ENCODE data around the gene TPSD1.
"Not testable (repeated sequence)": the region's sequence is repeated elsewhere in the genome, so short reads cannot be mapped to it uniquely, and the experiment has no call there.

The TPSD1 gene

GRCh38 chr16:1264345-1265089 is 8.6 kb downstream of the TPSD1 start:
- DNase-seq, result no peak

- DNase-seq, result no peak
Measured at GRCh38 chr16:1265090-1265630, 9.3 kb downstream of the TPSD1 start.

GRCh38 chr16:1265826-1266225 is 10.0 kb downstream of the TPSD1 start:
- no peak for DNase-seq

- DNase-seq, result not testable (repeated sequence)
Measured at GRCh38 chr16:1269418-1269817, 13.5 kb downstream of the TPSD1 start.

GRCh38 chr16:1271380-1271723 is 15.5 kb downstream of the TPSD1 start:
- no peak for DNase-seq

- DNase-seq, result peak; percentile 84
Measured at GRCh38 chr16:1271724-1272413, 16.0 kb downstream of the TPSD1 start.

- DNase-seq, result no peak
Measured at GRCh38 chr16:1272453-1273198, 16.8 kb downstream of the TPSD1 start.

GRCh38 chr16:1273816-1274215 is 17.9 kb downstream of the TPSD1 start:
- no peak for DNase-seq

- no peak for DNase-seq
Measured at GRCh38 chr16:1274767-1275166, 18.9 kb downstream of the TPSD1 start.

- DNase-seq, result no peak
Measured at GRCh38 chr16:1275791-1276579, 20.1 kb downstream of the TPSD1 start.

GRCh38 chr16:1276580-1276878 is 20.7 kb downstream of the TPSD1 start:
- DNase-seq, result no peak

- DNase-seq, result no peak
Measured at GRCh38 chr16:1277151-1277598, 21.3 kb downstream of the TPSD1 start.

GRCh38 chr16:1277617-1278282 is 21.9 kb downstream of the TPSD1 start:
- no peak for DNase-seq

GRCh38 chr16:1278477-1278876 is 22.6 kb downstream of the TPSD1 start:
- no peak for DNase-seq

- no peak for DNase-seq
Measured at GRCh38 chr16:1279081-1279944, 23.4 kb downstream of the TPSD1 start.

GRCh38 chr16:1279945-1280589 is 24.2 kb downstream of the TPSD1 start:
- DNase-seq, result no peak

GRCh38 chr16:1280783-1281182 is 24.9 kb downstream of the TPSD1 start:
- DNase-seq, result no peak

- no peak for DNase-seq
Measured at GRCh38 chr16:1281517-1281916, 25.6 kb downstream of the TPSD1 start.

GRCh38 chr16:1282324-1282973 is 26.6 kb downstream of the TPSD1 start:
- DNase-seq, result no peak

- no peak for DNase-seq
Measured at GRCh38 chr16:1283296-1283695, 27.4 kb downstream of the TPSD1 start.
